Small intestine (tissue), 7 donors: ENCODE measurements around the gene HOXA10. TPM values are rescaled to one million over a fixed set of nuclear protein-coding genes. Genes with fewer than 3 reads are reported as not detected.

Source experiments
- DNase-seq, 2 donors: peaks; one replicate each; pipeline versions ENCODE4 v3.0.0 to v3.0.0-alpha.2; 2013
- FAIRE-seq: peaks from 2 replicates; lab custom pipeline; 2012; peaks lifted over from hg19 to GRCh38; lab: Jason Lieb, UNC
- H3K27ac ChIP-seq, 3 donors: one replicate each; pipeline ENCODE4 v1.5.1; 2013; ENCODE audit warnings: low read length in 2 of 3, mild to moderate bottlenecking in 2 of 3, control low read depth in 1 of 3, inconsistent platforms in 1 of 3, low read depth in 1 of 3, moderate library complexity in 1 of 3
- H3K27me3 ChIP-seq, 3 donors: one replicate each; pipeline ENCODE4 v1.6.1; 2013; ENCODE audit warnings: low read length in 3 of 3, inconsistent platforms in 1 of 3; ENCODE audit not compliant: control insufficient read depth in 3 of 3, insufficient read depth in 3 of 3
- H3K36me3 ChIP-seq, 3 donors: one replicate each; pipeline ENCODE4 v1.6.1; 2013; ENCODE audit warnings: low read length in 3 of 3, inconsistent platforms in 1 of 3, low read depth in 1 of 3, mild to moderate bottlenecking in 1 of 3, moderate library complexity in 1 of 3; ENCODE audit not compliant: control insufficient read depth in 3 of 3, insufficient read depth in 2 of 3
- H3K4me1 ChIP-seq, 3 donors: one replicate each; pipeline ENCODE4 v1.6.1; 2013; ENCODE audit warnings: low read length in 2 of 3, inconsistent platforms in 1 of 3, low read depth in 1 of 3, mild to moderate bottlenecking in 1 of 3, moderate library complexity in 1 of 3; ENCODE audit not compliant: control insufficient read depth in 3 of 3, insufficient read depth in 2 of 3
- H3K4me3 ChIP-seq, 3 donors: one replicate each; pipeline ENCODE4 v1.5.1; 2013; ENCODE audit warnings: low read length in 3 of 3, control low read depth in 1 of 3, inconsistent platforms in 1 of 3, low read depth in 1 of 3, mild to moderate bottlenecking in 1 of 3, moderate library complexity in 1 of 3
- H3K9me3 ChIP-seq, 2 donors: one replicate each; pipeline ENCODE4 v1.6.1; 2013; ENCODE audit warnings: low read depth in 1 of 2, low read length in 1 of 2; ENCODE audit not compliant: control insufficient read depth in 2 of 2, insufficient read depth in 1 of 2
- WGBS, 3 donors: extraction: QIAGEN DNeasy Blood & Tissue Kit; methylation state at CpG; one replicate each; pipeline ENCODE4 v1.1.7; 2013; 5-methylcytosine and 5-hydroxymethylcytosine counted together
- polyA plus RNA-seq, 4 donors: library from polyadenylated mRNA; stranded (reverse) in 3 of 4; unstranded in 1 of 4; fragments of 200-250 nt in 3 of 4; fragments of 120-200 nt in 1 of 4; gene quantifications; one replicate each; pipeline versions ENCODE4 v1.2.1 to v1.2.3, GENCODE V29; 2013
- donor health status: healthy with polysubstance abuse.
- donor health status: control.
- donor health status: control.
- donor health status: Bipolar disorder and iron deficiency.
- donor health status: healthy.

HOXA10 gene
- polyA plus RNA-seq, 4 donors, result 0.06 to 19.8 TPM; not detected in 2

GRCh38 chr7:27161214-27161720 lies 12.9 kb downstream of the HOXA10 start:
- peaks cover 0 to 14% (median 0%) of the 10 kb centered on the region in 3 donors for H3K4me1 ChIP-seq
- 3 to 7% (median 3%) methylated on average over 19 to 27 of the region's 27 CpGs for WGBS, 3 donors
- peaks cover 0 to 8% of the 10 kb centered on the region in 2 donors for H3K9me3 ChIP-seq
- no peak overlapping the region for H3K27ac ChIP-seq
- peaks cover 14 to 98% (median 75%) of the 10 kb centered on the region in 3 donors for H3K27me3 ChIP-seq
- peaks cover 0 to 7% (median 0%) of the 10 kb centered on the region in 3 donors for H3K36me3 ChIP-seq
- no peak for FAIRE-seq
- no peak for DNase-seq
- peak overlapping the region; percentile 28 to 45 (median 31) for H3K4me3 ChIP-seq

GRCh38 chr7:27160546-27161213 lies 13.4 kb downstream of the HOXA10 start:
- H3K27me3 ChIP-seq, result peaks cover 14 to 98% (median 75%) of the 10 kb centered on the region in 3 donors
- peaks cover 0 to 18% (median 0%) of the 10 kb centered on the region in 3 donors for H3K4me1 ChIP-seq
- WGBS, 3 donors, result 1 to 2% (median 1%) methylated on average over 50 to 54 of the region's 54 CpGs
- peaks cover 0 to 7% (median 0%) of the 10 kb centered on the region in 3 donors for H3K36me3 ChIP-seq
- H3K9me3 ChIP-seq, result peaks cover 0 to 3% of the 10 kb centered on the region in 2 donors
- DNase-seq, result peak; percentile 49 to 94
- peak overlapping the region in 1 of 3 donors; percentile 44 for H3K27ac ChIP-seq
- FAIRE-seq, result no peak
- peak overlapping the region; percentile 28 to 45 (median 31) for H3K4me3 ChIP-seq

GRCh38 chr7:27160145-27160545 lies 14.0 kb downstream of the HOXA10 start:
- FAIRE-seq (no peak), DNase-seq (no peak)
- peak overlapping the region in 2 of 3 donors; percentile 4 to 45 for H3K4me3 ChIP-seq
- H3K27ac ChIP-seq, result no peak overlapping the region
- H3K36me3 ChIP-seq, result peaks cover 0 to 7% (median 0%) of the 10 kb centered on the region in 3 donors
- peaks cover 0 to 3% of the 10 kb centered on the region in 2 donors for H3K9me3 ChIP-seq
- 14 to 33% (median 25%) methylated on average over 23 of the region's 23 CpGs for WGBS, 3 donors
- peaks cover 14 to 98% (median 75%) of the 10 kb centered on the region in 3 donors for H3K27me3 ChIP-seq
- peaks cover 0 to 23% (median 0%) of the 10 kb centered on the region in 3 donors for H3K4me1 ChIP-seq

- H3K27ac ChIP-seq, result no peak overlapping the region
- H3K4me1 ChIP-seq, result peaks cover 0 to 25% (median 0%) of the 10 kb centered on the region in 3 donors
- H3K36me3 ChIP-seq, result peaks cover 0 to 7% (median 0%) of the 10 kb centered on the region in 3 donors
- H3K4me3 ChIP-seq, result peak overlapping the region in 1 of 3 donors; percentile 45
- FAIRE-seq (no peak), DNase-seq (no peak)
- 27 to 51% (median 42%) methylated on average over 27 of the region's 27 CpGs for WGBS, 3 donors
- H3K9me3 ChIP-seq, result peaks cover 0 to 3% of the 10 kb centered on the region in 2 donors
- peaks cover 12 to 98% (median 71%) of the 10 kb centered on the region in 3 donors for H3K27me3 ChIP-seq
Observed at GRCh38 chr7:27159266-27160144, 14.6 kb downstream of the HOXA10 start.

GRCh38 chr7:27158436-27159265 lies 15.5 kb downstream of the HOXA10 start:
- Histone ChIP-seq H3K4me1 (peaks cover 0 to 20% (median 0%) of the 10 kb centered on the region in 3 donors), H3K27me3 (peaks cover 16 to 98% (median 70%) of the 10 kb centered on the region in 3 donors), H3K36me3 (peaks cover 0 to 7% (median 0%) of the 10 kb centered on the region in 3 donors), H3K9me3 (peaks cover 0 to 3% of the 10 kb centered on the region in 2 donors), H3K27ac (no peak overlapping the region), H3K4me3 (no peak overlapping the region)
- FAIRE-seq, result no peak
- no peak for DNase-seq
- WGBS, 3 donors, result 17 to 34% (median 28%) methylated on average over 35 of the region's 35 CpGs

GRCh38 chr7:27157702-27158431 lies 16.3 kb downstream of the HOXA10 start:
- H3K27me3 ChIP-seq, result peaks cover 13 to 98% (median 69%) of the 10 kb centered on the region in 3 donors
- H3K9me3 ChIP-seq, result peaks cover 0 to 3% of the 10 kb centered on the region in 2 donors
- peaks cover 0 to 3% (median 0%) of the 10 kb centered on the region in 3 donors for H3K36me3 ChIP-seq
- peak overlapping the region in 2 of 3 donors; percentile 44 to 55 for H3K4me3 ChIP-seq
- WGBS, 3 donors, result 9 to 19% (median 17%) methylated on average over 30 of the region's 30 CpGs
- H3K4me1 ChIP-seq, result peaks cover 0 to 20% (median 0%) of the 10 kb centered on the region in 3 donors
- no peak overlapping the region for H3K27ac ChIP-seq
- DNase-seq (peak in 1 of 2 donors; percentile 71), FAIRE-seq (no peak)
